Panc1 (cell line): Measurements from ENCODE around the gene ADK. TPM values are rescaled to one million over a fixed set of nuclear protein-coding genes. Genes with fewer than 3 reads are reported as not detected.

Experiments
- ATAC-seq: fragments of 200-7000 bp; cut with Tn5 transposase; 2 replicates; pipeline ENCODE4 v1.9.1; 2020; ENCODE audit warnings: mild to moderate bottlenecking, moderate library complexity
- BruUV-seq: library from RNA; stranded (reverse); fragments of 400-500 nt; replicated peaks from 2 replicates; lab custom pipeline; 2021; lab: Mats Ljungman, UMichigan
- CTCF ChIA-PET: fragments of 300-600 bp; sonication (Branson Sonifier 250); formaldehyde crosslinking; loops from one replicate; lab custom pipeline; 2022; ENCODE audit warnings: antibody characterized with exemption; lab: Charles Lee
- POLR2A ChIA-PET: fragments of 300-600 bp; sonication (Branson Sonifier 250); formaldehyde crosslinking; loops from one replicate; lab custom pipeline; 2022; ENCODE audit warnings: antibody characterized with exemption; lab: Charles Lee
- DNase-seq: peaks from one replicate; pipeline ENCODE4 v3.0.0-alpha.2; 2010; ENCODE audit warnings: low read depth, low spot score
- H3K27ac ChIP-seq: 2 replicates; pipeline ENCODE4 v1.5.1; 2011; ENCODE audit warnings: mild to moderate bottlenecking, low read length, inconsistent platforms
- H3K27me3 ChIP-seq: fragments of 200-500 bp; sonication (Bioruptor generic); 2 replicates; pipeline ENCODE4 v1.6.0; 2014; ENCODE audit warnings: low read length, inconsistent platforms; ENCODE audit not compliant: control insufficient read depth, insufficient read depth
- H3K36me3 ChIP-seq: fragments of 200-500 bp; sonication (Bioruptor generic); 2 replicates; pipeline ENCODE4 v1.5.1; 2014; ENCODE audit warnings: inconsistent platforms, mild to moderate bottlenecking, low read length, moderate library complexity; ENCODE audit not compliant: control insufficient read depth, insufficient read depth
- H3K4me1 ChIP-seq: 2 replicates; pipeline ENCODE4 v1.5.1; 2011; ENCODE audit warnings: inconsistent platforms, mild to moderate bottlenecking, low read length, moderate library complexity; ENCODE audit not compliant: control insufficient read depth, insufficient read depth
- H3K4me3 ChIP-seq, 2 experiments: 2 replicates each; pipeline ENCODE4 v1.5.1; 2011 to 2012; ENCODE audit warnings: low read depth in 2 of 2, low read length in 2 of 2, mild to moderate bottlenecking in 2 of 2, inconsistent platforms in 1 of 2, moderate library complexity in 1 of 2
- H3K9me3 ChIP-seq: fragments of 200-500 bp; sonication (Bioruptor generic); 2 replicates; pipeline ENCODE4 v1.5.1; 2014; ENCODE audit warnings: low read depth, mild to moderate bottlenecking, inconsistent platforms, low read length, moderate library complexity; ENCODE audit not compliant: control insufficient read depth, insufficient read depth
- POLR2AphosphoS5 ChIP-seq: IDR thresholded peaks from 2 replicates; pipeline ENCODE4 v1.6.1; 2012; ENCODE audit warnings: mild to moderate bottlenecking, low read depth, low read length, moderate library complexity
- SIN3A ChIP-seq: IDR thresholded peaks from 2 replicates; pipeline ENCODE4 v1.6.1; 2012; ENCODE audit warnings: low read depth, mild to moderate bottlenecking, low read length, moderate library complexity, borderline replicate concordance; ENCODE audit not compliant: insufficient read depth
- TCF7L2 ChIP-seq: IDR thresholded peaks from 2 replicates; pipeline ENCODE4 v1.6.1; 2011; ENCODE audit warnings: mild to moderate bottlenecking, low read depth, low read length, inconsistent platforms
- in situ Hi-C: cut with HindIII; loops from 2 replicates; pipeline ENCODE4 v1.10.0; 2016; ENCODE audit warnings: low sequenced_read_pairs, low pct_unique_long_range_greater_than_20kb
- intact Hi-C: fragments of 100-400 bp; cut with micrococcal nuclease; formaldehyde crosslinking; loops from one replicate; pipeline ENCODE4 v1.10.0; 2022; ENCODE audit not compliant: unreplicated experiment
- total RNA-seq: library from RNA; stranded (reverse); gene quantifications from one replicate; pipeline ENCODE4 v1.2.1, GENCODE V29; 2021; ENCODE audit not compliant: unreplicated experiment
- TF ChIP-seq, protein P1 (sequence below): fragments of 450-650 bp; IDR thresholded peaks from 2 replicates; pipeline ENCODE4 v1.5.1; 2017; ENCODE audit warnings: mild to moderate bottlenecking
- TF ChIP-seq, protein P2 (sequence below), 2 experiments: IDR thresholded peaks; 2 replicates each; pipeline ENCODE4 v1.6.1; 2011 to 2012; ENCODE audit warnings: low read depth in 2 of 2, control low read depth in 1 of 2, low read length in 1 of 2, mild to moderate bottlenecking in 1 of 2, moderate library complexity in 1 of 2; ENCODE audit not compliant: insufficient read depth in 1 of 2

Gene ADK
- total RNA-seq, 1 experiment from 2014 or later: 64.5 TPM

DNA sequence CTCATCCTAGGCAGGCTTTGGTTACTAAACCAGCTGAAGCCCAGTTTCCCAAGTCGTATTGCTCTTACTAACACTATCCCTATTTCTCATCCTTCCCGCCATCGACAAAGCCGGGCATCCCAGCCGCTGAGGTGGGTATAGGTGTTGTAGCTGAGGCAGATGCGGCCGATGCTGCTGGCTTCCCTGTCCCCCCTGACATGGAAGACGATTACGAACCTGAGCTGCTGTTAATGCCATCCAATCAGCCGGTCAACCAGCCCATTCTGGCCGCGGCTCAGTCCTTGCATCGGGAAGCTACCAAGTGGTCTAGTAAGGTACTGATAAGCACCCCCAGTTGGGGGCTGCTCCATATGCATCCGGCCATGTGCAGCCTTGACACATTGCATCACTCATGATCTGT is 39.2 kb upstream of the ADK start:
- TF ChIP-seq SIN3A (no peak), POLR2AphosphoS5 (no peak), TCF7L2 (no peak)
- TF ChIP-seq, protein P1, sequence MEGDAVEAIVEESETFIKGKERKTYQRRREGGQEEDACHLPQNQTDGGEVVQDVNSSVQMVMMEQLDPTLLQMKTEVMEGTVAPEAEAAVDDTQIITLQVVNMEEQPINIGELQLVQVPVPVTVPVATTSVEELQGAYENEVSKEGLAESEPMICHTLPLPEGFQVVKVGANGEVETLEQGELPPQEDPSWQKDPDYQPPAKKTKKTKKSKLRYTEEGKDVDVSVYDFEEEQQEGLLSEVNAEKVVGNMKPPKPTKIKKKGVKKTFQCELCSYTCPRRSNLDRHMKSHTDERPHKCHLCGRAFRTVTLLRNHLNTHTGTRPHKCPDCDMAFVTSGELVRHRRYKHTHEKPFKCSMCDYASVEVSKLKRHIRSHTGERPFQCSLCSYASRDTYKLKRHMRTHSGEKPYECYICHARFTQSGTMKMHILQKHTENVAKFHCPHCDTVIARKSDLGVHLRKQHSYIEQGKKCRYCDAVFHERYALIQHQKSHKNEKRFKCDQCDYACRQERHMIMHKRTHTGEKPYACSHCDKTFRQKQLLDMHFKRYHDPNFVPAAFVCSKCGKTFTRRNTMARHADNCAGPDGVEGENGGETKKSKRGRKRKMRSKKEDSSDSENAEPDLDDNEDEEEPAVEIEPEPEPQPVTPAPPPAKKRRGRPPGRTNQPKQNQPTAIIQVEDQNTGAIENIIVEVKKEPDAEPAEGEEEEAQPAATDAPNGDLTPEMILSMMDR: no peak
- intact Hi-C loops (no loop called here), in situ Hi-C loops (no loop called here)
- no TSS peak for BruUV-seq
- DNase-seq (no peak), ATAC-seq (no peak)
- Histone ChIP-seq H3K4me1 (no peaks in the 10 kb centered on the region), H3K4me3 (no peak overlapping the region), H3K36me3 (peaks cover 66% of the 10 kb centered on the region), H3K27ac (no peak overlapping the region), H3K9me3 (no peaks in the 10 kb centered on the region), H3K27me3 (no peaks in the 10 kb centered on the region)
- ChIA-PET CTCF (no interaction called here), POLR2A (interaction anchor here (0.9 kb wide), 1 partner anchor 10 kb away, joined by 5 read pairs; no protein-coding TSS in a partner anchor)

DNA sequence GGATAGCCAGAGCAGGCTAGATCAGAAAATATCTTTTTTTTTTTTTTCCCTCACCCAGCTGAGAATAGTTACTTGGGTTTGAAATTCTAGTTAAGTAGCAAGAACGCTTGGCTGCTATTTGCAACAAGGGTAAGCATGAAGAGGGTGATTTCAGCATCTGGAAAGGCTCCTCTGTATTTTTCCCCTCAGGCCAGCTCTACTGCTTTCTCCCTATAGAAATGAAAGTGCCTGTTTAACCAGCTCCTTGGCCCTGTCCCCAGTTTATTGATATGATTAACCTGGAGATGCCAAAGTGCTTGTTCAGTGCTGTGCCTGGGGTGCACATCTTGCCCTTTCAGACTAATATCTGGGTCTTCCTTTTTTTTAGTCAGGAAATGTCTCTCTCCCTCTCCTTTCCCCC is 37.5 kb upstream of the ADK start:
- no peaks in the 10 kb centered on the region for H3K27me3 ChIP-seq
- intact Hi-C loops (no loop called here), in situ Hi-C loops (no loop called here)
- CTCF ChIA-PET: interaction anchor here (0.5 kb wide), 1 partner anchor 478 kb away, joined by 3 read pairs; no protein-coding TSS in a partner anchor
- no TSS peak for BruUV-seq
- TF ChIP-seq SIN3A: no peak
- TF ChIP-seq, protein P1: no peak
- TF ChIP-seq TCF7L2: no peak
- TF ChIP-seq POLR2AphosphoS5: no peak
- TF ChIP-seq, protein P2, sequence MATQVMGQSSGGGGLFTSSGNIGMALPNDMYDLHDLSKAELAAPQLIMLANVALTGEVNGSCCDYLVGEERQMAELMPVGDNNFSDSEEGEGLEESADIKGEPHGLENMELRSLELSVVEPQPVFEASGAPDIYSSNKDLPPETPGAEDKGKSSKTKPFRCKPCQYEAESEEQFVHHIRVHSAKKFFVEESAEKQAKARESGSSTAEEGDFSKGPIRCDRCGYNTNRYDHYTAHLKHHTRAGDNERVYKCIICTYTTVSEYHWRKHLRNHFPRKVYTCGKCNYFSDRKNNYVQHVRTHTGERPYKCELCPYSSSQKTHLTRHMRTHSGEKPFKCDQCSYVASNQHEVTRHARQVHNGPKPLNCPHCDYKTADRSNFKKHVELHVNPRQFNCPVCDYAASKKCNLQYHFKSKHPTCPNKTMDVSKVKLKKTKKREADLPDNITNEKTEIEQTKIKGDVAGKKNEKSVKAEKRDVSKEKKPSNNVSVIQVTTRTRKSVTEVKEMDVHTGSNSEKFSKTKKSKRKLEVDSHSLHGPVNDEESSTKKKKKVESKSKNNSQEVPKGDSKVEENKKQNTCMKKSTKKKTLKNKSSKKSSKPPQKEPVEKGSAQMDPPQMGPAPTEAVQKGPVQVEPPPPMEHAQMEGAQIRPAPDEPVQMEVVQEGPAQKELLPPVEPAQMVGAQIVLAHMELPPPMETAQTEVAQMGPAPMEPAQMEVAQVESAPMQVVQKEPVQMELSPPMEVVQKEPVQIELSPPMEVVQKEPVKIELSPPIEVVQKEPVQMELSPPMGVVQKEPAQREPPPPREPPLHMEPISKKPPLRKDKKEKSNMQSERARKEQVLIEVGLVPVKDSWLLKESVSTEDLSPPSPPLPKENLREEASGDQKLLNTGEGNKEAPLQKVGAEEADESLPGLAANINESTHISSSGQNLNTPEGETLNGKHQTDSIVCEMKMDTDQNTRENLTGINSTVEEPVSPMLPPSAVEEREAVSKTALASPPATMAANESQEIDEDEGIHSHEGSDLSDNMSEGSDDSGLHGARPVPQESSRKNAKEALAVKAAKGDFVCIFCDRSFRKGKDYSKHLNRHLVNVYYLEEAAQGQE (IDR thresholded peaks at IDR 0.05; ENCODE audit: insufficient read depth in 1 of 2, low read depth in 2 of 2, low read length in 1 of 2): no peak
- H3K36me3 ChIP-seq: peaks cover 61% of the 10 kb centered on the region
- no peak for DNase-seq
- no peaks in the 10 kb centered on the region for H3K9me3 ChIP-seq
- ATAC-seq: no peak
- POLR2A ChIA-PET: interaction anchor here (1.5 kb wide), 1 partner anchor 17 kb away, joined by 7 read pairs; no protein-coding TSS in a partner anchor
- no peak overlapping the region for H3K27ac ChIP-seq
- no peaks in the 10 kb centered on the region for H3K4me1 ChIP-seq
- no peak overlapping the region for H3K4me3 ChIP-seq
